Hepatocyte (in vitro differentiated cells): ENCODE measurements around the gene ADAMTSL3. TPM values are rescaled to one million over a fixed set of nuclear protein-coding genes. Genes with fewer than 3 reads are reported as not detected.
A peak's percentile ranks its signal among the peaks of the same experiment; 100 is the strongest.

Experiments
- DNase-seq: peaks from one replicate; pipeline ENCODE4 v3.0.0-alpha.2; 2016; ENCODE audit warnings: low spot score
- H2AFZ ChIP-seq: fragments of 200-600 bp; sonication (generic); 2 replicates; pipeline ENCODE4 v1.6.0; 2016; ENCODE audit warnings: antibody characterized with exemption, mild to moderate bottlenecking
- H3K27ac ChIP-seq: fragments of 200-600 bp; sonication (generic); 2 replicates; pipeline ENCODE4 v1.5.1; 2016; ENCODE audit warnings: mild to moderate bottlenecking
- H3K27me3 ChIP-seq: fragments of 200-600 bp; sonication (generic); 2 replicates; pipeline ENCODE4 v1.6.1; 2016
- H3K36me3 ChIP-seq: fragments of 200-600 bp; sonication (generic); replicated peaks from 2 replicates; pipeline ENCODE4 v1.5.1; 2016; ENCODE audit warnings: low read depth; ENCODE audit not compliant: insufficient read depth
- H3K4me1 ChIP-seq: fragments of 200-600 bp; sonication (generic); 2 replicates; pipeline ENCODE4 v1.5.1; 2016; ENCODE audit warnings: mild to moderate bottlenecking, moderate library complexity; ENCODE audit not compliant: insufficient read depth
- H3K4me2 ChIP-seq: fragments of 200-600 bp; sonication (generic); 2 replicates; pipeline ENCODE4 v1.6.0; 2016
- H3K4me3 ChIP-seq: fragments of 200-600 bp; sonication (generic); 2 replicates; pipeline ENCODE4 v1.5.1; 2016; ENCODE audit warnings: mild to moderate bottlenecking
- H3K79me2 ChIP-seq: fragments of 200-600 bp; sonication (generic); 2 replicates; pipeline ENCODE4 v1.6.0; 2017; ENCODE audit warnings: mild to moderate bottlenecking
- H3K9me2 ChIP-seq: fragments of 200-600 bp; sonication (generic); replicated peaks from 2 replicates; pipeline ENCODE4 v1.6.0; 2017; ENCODE audit warnings: mild to moderate bottlenecking; ENCODE audit not compliant: insufficient read depth
- H3K9me3 ChIP-seq: fragments of 200-600 bp; sonication (generic); 2 replicates; pipeline ENCODE4 v1.5.1; 2016; ENCODE audit warnings: low read depth, mild to moderate bottlenecking
- H4K20me1 ChIP-seq: fragments of 200-600 bp; sonication (generic); 2 replicates; pipeline ENCODE4 v1.6.0; 2016; ENCODE audit warnings: mild to moderate bottlenecking; ENCODE audit not compliant: insufficient read depth, poor library complexity, severe bottlenecking
- CTCF ChIP-seq: fragments of 200-600 bp; sonication (generic); IDR thresholded peaks from 2 replicates; pipeline ENCODE4 v1.5.1; 2016; ENCODE audit warnings: antibody characterized with exemption, mild to moderate bottlenecking; ENCODE audit not compliant: poor library complexity
- EZH2 ChIP-seq: fragments of 200-600 bp; sonication (generic); IDR thresholded peaks from 2 replicates; pipeline ENCODE4 v1.6.1; 2016; ENCODE audit warnings: antibody characterized with exemption, mild to moderate bottlenecking, borderline replicate concordance
- EZH2phosphoT487 ChIP-seq: fragments of 200-600 bp; sonication (generic); IDR thresholded peaks from one replicate; pipeline ENCODE4 v1.6.1; 2018; ENCODE audit warnings: antibody characterized with exemption, mild to moderate bottlenecking, low read depth, moderate library complexity; ENCODE audit not compliant: unreplicated experiment, severe bottlenecking
- WGBS: methylation state at CpG from one replicate; pipeline ENCODE4 v1.1.6; 2016; ENCODE audit warnings: low lambda C conversion rate; ENCODE audit errors: missing lambda C conversion rate; 5-methylcytosine and 5-hydroxymethylcytosine counted together
- polyA plus RNA-seq: library from polyadenylated mRNA; unstranded; fragments of >200 nt; fragmentation: Nextera tagmentation; extraction: Ambion mirVana; gene quantifications from 2 replicates; pipeline ENCODE4 v1.2.1, GENCODE V29; 2016
- total RNA-seq: library from RNA; depleted of rRNA; stranded (reverse); fragments of >200 nt; gene quantifications from 2 replicates; pipeline ENCODE4 v1.2.3, GENCODE V29; 2014

Gene ADAMTSL3
- total and polyA plus RNA-seq, 2 experiments from 2014 or later: 5.0 to 5.2 TPM

- Histone ChIP-seq H3K27ac (no peak overlapping the region), H3K4me3 (no peak overlapping the region), H3K9me2 (no peaks in the 10 kb centered on the region), H3K36me3 (no peaks in the 10 kb centered on the region), H3K27me3 (no peaks in the 10 kb centered on the region), H4K20me1 (no peaks in the 10 kb centered on the region), H3K4me1 (no peaks in the 10 kb centered on the region), H3K9me3 (no peaks in the 10 kb centered on the region), H3K4me2 (no peak overlapping the region), H3K79me2 (no peaks in the 10 kb centered on the region), H2AFZ (no peak overlapping the region)
- TF ChIP-seq CTCF (no peak), EZH2phosphoT487 (no peak), EZH2 (no peak)
- DNase-seq: no peak
- WGBS: 77% methylated on average over 4 of the region's 4 CpGs
Measured at GRCh38 chr15:83746231-83746630, 92.3 kb downstream of the ADAMTSL3 start.

DNA sequence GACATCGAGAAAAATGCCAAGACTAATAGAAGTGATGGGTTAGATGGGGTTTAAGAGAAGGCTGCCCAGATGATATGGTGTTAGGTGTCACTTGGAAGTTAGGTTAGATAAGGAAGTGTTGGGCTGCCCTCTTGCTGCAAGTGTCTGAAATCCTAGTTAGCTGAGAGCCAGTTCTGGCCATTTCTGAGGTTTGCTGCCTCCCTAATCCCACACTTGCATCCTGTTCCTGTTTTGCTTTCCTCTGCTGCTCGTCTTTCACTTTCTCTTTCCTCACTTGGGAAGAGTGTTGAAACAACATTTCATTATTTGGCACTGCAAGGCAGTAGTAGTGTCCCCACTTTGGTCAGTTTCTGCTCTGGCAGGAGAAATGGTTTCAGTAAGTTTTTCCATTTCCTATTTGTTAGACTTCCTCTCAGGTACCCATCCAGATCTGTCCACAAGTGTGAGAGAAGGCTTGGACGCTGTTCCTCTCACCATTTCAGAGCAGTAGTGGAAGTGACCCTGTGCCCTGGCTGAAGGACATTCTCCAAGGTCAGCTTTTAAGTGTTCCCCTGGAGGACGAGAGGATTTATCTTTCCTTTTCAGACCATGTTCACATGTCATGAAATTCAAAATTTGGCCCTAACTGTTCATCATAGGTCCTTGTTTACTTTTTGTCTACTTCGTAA, 93.3 kb downstream of the ADAMTSL3 start:
- Histone ChIP-seq H3K27me3 (no peaks in the 10 kb centered on the region), H3K36me3 (no peaks in the 10 kb centered on the region), H3K9me2 (no peaks in the 10 kb centered on the region), H3K4me2 (peak overlapping the region; percentile 33), H3K79me2 (no peaks in the 10 kb centered on the region), H4K20me1 (no peaks in the 10 kb centered on the region), H3K4me3 (no peak overlapping the region), H3K9me3 (no peaks in the 10 kb centered on the region), H3K4me1 (no peaks in the 10 kb centered on the region), H3K27ac (no peak overlapping the region), H2AFZ (no peak overlapping the region)
- peak; percentile 47 for DNase-seq
- WGBS: 71% methylated on average over 5 of the region's 5 CpGs
- TF ChIP-seq EZH2 (no peak), CTCF (peak; percentile 38), EZH2phosphoT487 (no peak)

DNA sequence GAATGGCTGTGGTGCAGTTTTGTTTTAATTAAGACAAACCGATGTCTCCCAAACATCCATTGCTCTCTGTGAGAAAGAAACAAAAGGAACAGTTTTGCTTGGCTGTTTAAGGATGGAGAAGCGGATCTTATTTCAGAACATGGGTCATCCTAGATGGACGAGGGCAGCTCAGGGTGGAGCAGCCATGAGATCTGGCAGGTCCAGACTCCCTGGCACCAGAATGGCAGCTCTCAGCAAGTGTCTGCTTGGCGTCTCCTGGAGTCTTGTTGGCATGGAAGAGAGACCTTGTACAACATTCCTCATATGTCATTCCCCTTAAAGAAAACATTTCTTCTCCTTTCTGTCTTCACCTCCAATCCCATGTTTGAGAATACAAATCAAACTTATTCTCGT, 93.8 kb downstream of the ADAMTSL3 start:
- Histone ChIP-seq H3K79me2 (no peaks in the 10 kb centered on the region), H3K4me3 (no peak overlapping the region), H3K27me3 (no peaks in the 10 kb centered on the region), H3K9me2 (no peaks in the 10 kb centered on the region), H3K27ac (no peak overlapping the region), H2AFZ (no peak overlapping the region), H4K20me1 (no peaks in the 10 kb centered on the region), H3K4me2 (no peak overlapping the region), H3K36me3 (no peaks in the 10 kb centered on the region), H3K9me3 (no peaks in the 10 kb centered on the region), H3K4me1 (no peaks in the 10 kb centered on the region)
- DNase-seq: no peak
- TF ChIP-seq EZH2 (no peak), CTCF (no peak), EZH2phosphoT487 (no peak)
- 82% methylated on average over 5 of the region's 5 CpGs for WGBS
